ENCODE data around the gene DOCK1.

The DOCK1 gene

DNA sequence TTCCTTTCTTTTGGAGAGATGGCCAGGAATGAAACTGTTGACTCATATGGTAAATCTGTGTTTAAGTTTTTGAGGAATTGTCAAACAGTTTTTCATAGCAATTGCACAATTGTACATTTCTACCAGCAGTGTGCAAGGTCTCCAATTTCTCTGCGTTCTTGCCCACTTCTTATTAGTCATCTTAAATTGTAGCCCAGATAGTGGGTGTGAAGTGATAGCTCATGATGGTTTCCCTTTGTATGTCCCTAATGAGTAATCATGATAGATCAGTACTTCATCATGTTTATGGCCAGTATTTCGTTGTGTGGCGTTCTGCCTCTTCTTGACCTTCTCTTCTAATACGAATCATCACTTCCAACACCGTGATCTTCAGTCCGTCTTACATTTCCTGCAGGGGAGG lies 136.3 kb downstream of the DOCK1 start:
- DNase-seq = peak; percentile 96

DNA sequence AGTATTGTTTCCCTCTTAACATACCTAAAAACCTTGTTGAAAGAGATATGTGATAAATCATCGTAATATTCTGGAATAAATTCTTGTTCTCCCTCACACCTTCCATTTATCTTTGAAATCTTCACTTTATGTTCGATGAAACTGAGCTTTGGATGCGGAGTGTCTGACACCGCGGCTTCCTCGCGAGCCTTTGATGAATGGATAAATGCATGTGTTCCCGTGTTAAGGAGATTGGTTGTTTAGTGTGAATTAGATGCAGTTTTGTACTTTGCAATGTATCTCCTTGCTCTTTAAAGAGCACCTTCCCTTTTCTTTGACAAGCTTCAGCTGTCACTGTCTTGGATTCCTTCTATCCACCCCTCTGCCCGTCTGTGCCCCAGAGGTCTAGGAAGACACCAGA lies 138.1 kb downstream of the DOCK1 start:
- DNase-seq = no peak

DNA sequence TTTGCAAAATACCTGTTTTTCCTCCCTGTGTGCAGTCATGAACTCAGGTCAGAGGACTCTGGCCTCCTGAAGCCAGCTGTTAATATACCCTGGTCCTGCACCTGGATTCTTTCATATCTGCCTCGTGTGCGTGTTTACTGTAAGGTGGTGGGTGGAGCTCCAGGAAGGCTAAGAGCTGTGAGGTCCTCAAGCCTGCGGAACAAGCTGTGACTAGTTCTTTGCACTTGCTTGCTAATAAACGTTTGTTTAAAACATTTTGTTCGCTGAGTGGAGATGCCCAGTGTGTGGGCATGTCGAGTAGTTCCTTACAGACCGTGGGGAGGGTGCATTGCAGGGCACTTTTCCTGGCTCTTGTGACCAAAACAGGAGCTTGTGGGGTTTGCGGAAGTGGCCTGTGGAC lies 139.0 kb downstream of the DOCK1 start:
- no peak for DNase-seq

DNA sequence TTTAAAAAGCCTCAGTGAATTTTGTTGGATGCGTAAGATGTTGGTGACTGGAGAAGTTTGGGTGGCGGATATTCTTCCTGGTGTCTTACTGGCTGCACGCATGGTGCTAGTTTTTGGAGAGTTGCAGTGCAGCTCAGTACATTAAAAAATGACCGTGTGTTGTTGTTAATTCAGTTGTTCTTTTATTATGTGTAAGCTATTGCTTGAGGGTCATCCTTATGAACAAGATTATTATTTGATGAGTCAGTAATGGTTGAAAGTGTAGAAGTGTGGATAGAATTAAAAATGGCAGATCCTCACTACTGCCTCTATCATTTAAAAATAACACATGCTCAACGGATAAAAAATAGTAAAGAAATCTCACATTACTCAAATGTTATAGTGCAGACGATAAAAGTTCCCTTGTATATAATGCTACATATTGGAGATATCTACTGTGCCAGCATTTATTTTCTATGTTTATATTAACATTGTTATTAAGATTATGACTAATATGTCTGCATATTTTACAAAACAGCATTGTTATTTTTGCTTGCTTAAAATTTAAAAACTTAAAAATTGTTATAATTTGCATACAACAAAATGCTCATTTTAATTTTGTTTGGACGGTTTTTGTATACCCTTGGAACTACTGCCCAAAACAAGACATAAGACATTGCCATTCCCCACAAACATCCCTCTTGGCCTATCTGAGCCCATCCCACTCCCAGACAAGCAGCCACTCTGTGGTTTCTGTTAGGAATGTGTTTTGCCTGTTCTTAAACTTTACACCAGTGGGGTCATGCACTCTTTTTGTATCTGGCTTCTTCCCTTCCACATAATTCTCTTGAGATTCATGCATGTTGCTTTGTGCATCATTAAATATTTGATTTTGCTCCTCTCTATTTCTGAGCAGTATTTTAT lies 142.0 kb downstream of the DOCK1 start:
- DNase-seq = peak; percentile 51

DNA sequence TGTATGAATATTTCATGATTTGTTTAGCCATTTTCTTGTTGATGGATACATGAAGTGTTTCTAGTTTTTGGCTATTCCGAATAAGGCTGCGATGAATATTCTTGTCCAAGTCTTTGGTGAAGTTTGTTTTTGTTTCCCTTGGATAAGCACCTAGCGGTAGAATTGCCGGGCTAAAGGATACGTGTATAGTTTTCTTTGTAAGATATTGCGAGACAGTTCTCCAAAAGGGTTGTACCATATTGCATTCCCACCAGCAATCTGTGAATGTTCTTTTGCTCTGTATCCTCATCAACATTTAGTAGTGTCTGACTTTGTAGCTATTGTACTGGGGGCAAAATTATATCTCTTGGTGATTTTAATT lies 142.6 kb downstream of the DOCK1 start:
- no peak for DNase-seq

- no peak for DNase-seq
Measured at GRCh38 chr10:127048630-127049029, 143.4 kb downstream of the DOCK1 start.

- no peak for DNase-seq
Measured at GRCh38 chr10:127052001-127052400, 146.8 kb downstream of the DOCK1 start.

DNA sequence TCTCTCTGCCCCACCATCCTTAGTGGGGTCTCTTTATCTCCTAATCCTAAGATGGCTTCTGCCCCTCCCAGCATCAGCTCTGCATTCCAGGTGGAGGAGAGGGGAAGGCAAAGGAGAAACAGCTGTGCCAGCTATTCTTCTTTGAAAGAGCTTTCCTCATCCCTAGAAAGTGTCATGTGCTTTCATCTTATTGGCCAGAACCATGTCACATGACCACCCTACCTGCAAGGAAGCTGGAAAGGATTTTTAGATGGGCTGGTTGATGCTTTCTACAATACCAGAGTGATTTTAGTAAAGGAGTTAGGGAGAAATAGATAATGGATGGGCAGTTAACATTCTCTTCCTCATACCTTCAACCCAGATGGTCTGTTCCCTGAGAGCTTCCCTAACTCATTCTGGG lies 150.0 kb downstream of the DOCK1 start:
- DNase-seq = no peak

DNA sequence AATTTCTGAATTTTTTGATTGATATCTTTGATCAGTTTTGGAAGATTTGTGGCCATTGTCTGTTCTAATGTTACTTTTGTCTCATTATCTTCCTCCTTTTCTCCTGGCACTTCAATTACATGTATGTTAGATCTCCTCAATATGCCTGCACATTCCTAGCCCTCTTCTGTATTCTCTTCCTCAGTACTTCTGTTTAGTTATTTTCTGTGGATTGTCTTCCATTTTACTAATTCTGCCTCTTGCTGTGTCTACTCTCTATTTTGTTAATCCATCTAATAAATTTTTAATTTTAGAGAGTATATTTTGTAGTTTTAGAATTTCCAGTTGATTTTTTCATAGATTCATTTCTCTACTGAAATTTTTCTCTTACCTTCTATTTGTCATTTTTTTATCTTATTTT lies 154.1 kb downstream of the DOCK1 start:
- no peak for DNase-seq

DNA sequence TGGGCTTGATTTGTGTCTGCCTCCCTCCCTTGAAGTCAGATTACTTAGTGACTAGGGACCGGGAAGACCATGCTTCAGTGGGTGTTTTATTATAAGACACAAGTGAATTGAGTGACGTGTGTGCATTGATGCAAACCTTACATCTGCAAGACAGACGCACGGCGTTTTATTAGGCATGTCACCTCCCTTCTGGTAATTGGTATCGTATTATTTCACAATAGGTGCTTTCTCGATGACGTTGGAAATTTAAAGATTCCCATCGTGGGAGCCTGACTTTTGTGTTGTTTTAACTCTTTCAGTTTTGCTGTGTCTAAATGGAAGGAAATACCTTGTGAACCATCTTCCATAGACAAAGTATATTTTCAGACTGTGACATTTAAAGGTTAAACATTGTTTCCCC lies 158.5 kb downstream of the DOCK1 start:
- DNase-seq = no peak

DNA sequence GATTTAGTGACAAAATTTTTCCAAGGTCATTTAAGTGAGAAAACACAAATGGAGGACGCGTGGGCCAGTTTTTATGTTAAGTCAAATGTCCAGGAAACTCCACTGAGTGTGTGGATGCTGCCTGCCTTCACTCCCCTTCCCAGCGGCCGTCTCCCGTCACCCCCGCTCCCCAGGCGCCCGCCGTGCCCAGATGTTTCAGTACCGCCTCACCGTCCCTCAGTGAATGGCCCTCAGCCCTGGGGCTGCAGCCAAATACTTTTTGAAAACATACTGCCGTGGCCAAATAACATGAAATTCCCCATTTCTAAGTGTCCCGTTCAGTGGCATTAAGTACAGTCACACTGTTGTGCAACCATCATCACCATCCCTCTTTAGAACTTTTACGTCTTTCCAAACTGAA lies 159.2 kb downstream of the DOCK1 start:
- DNase-seq = no peak

DNA sequence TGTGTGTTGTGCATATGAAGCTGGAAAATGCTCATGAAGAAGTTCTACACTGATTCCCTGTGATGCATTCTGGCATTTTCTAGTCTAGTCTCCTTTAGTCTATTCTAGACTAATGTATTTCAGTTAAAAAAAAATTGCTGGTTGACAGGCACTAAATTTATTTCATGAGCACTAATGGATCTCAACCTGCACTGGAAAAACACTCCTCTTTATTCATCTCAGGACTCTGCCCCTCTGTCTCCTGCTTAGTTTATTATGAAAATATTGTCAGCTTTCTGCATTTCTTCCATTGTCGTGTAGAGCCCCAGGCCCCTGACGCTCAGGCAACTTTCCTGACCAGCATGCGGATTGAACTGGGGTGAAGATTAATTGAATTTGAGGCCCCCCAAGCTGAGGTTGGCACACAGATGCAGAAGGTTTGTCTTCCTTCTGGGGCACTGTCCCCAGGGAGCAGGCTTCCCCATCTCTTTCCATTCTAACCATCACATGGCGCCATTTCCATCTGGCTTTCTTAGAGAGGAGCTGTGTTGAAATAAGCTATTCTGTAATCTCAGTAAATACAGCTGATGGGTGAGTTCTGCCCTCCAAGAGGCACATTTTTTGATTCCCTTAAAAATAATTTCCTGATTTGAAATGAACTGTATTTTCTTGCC lies 162.4 kb downstream of the DOCK1 start:
- DNase-seq = no peak

DNA sequence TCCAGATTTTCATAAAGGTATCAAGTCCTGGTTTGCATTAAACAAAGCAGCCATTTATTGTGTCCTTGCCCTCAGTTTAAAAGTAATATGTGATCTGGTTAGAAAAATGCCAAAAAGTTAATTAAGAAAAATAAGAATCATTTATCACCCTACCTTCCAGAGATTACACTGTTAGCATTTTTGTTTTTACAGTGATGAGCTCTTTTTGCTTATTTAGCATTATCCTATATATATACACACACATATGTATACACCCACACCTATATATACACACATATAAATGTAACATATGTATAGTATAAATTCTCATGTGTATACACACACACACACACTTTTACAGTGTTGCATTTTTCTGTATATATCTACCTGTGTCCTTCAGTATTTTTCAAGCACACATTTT lies 163.3 kb downstream of the DOCK1 start:
- no peak for DNase-seq

GRCh38 chr10:127069436-127069835 lies 164.2 kb downstream of the DOCK1 start:
- no peak for DNase-seq

DNA sequence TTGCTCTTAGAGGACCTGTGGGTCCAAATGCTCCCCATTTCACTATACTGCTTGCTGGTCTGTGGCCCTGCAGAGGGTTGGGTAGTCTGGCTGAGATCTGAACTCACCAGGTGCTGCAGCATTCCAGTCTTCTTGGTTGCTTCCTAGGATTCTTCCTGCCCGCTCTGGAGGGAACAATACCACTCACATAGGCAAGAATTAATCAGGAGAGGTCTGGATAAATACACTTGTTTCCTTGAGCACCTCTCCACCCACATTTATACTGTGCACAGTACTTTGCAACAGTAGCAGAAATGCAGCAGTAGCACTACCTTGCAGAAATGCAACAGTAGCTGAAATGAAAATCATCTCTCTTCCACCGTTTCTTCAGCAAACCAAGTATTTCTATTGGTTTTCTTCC lies 165.9 kb downstream of the DOCK1 start:
- DNase-seq = no peak

DNA sequence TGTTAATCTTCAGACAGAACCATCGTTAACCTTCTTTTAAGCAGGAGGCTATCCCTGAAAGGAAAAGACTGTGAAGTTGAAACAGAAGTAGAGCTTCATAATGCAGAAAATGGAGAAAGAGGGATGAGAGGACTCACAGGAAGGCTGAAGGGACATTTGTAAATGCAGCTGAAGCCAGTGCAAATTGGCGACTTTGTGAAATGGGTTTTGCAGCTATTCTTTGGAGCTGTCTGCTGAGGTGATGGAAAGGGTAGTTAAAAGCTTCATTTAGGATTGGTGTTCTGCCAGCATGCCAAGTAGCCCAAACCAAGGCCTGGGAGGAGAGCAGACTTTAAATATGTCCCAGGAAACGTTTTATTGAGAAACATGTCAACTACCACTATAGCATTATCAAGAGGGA lies 168.4 kb downstream of the DOCK1 start:
- DNase-seq = no peak

DNA sequence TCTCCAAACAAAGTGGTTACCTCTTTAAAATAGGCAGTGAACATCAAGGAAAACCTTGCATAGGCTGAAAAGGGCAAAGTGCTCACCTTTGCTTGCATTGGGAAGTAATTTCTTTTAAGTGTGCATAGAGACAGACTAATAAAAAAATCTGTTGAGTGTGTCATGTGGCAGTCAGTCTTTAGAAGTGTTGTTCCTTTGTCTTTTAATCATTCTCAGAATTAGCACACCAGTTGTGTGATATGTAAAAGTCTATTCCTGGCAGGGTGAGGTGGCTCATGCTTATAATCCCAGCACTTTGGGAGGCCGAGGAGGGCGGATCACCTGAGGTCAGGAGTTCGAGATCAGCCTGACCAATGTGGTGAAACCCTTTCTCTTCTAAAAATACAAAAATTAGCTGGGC lies 174.2 kb downstream of the DOCK1 start:
- no peak for DNase-seq

- DNase-seq = no peak
Measured at GRCh38 chr10:127080317-127080716, 175.1 kb downstream of the DOCK1 start.

DNA sequence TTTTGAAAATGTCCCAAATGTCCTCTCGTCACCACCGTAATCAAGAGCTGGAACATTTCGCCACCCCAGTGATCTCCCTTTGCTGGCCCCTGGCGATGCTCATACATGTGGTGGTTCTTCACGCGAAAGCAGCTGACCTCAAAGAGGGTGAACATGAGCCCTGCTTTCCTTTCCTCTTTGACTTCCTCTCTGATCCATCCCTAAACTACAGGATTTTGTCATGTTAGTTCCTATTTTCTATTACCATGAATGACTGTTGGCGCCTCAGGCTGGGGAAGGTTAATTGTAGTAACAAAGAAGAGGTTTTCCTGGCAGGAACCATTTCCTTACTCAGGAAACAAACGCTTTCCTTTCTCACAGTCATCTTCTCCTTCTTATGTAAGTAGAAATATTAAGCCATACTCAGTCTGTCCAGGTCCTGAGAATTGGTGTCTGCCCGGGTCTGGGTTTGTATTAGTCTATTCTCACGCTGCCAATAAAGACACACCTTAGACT lies 176.7 kb downstream of the DOCK1 start:
- DNase-seq = no peak

DNA sequence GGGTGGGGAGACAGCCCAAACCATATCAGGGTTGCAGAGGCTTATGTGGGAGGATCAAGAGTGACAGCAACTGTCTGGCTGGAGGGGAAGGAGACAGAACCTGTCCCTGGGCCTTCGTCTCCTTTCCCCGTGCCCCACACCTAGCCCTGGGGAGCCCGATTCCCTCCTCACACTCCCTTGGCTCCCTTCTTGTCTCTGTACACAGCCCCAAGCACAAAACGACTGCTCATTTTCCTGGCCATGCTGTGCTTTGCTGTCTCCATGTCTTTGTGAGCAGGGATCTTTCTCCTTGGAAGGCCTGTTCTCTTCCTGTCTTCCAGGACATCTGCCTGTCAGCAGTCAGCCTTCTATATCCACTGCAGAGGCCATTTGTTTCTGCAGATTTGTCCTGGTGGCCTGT lies 177.4 kb downstream of the DOCK1 start:
- DNase-seq = no peak

- DNase-seq = no peak
Measured at GRCh38 chr10:127085957-127086356, 180.7 kb downstream of the DOCK1 start.

DNA sequence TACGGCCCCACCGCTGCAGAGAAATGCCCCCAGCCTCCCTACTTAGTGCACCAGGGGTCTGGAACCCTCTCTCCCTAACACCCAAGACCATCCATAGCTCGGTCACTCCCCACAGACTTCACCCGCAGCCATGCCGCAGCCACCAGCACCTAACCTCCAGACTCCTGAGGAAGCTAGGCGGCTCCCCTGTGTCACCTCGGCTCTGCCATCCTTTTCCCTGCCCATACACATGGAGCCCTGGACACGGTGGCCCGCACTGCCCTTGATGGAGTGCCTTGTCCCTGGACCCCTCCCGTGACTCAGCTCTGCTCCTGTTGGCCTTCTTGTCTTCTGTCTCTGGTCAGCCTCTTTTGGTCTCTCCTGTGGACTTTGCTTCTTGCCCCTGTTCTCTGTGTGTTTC lies 183.7 kb downstream of the DOCK1 start:
- no peak for DNase-seq

DNA sequence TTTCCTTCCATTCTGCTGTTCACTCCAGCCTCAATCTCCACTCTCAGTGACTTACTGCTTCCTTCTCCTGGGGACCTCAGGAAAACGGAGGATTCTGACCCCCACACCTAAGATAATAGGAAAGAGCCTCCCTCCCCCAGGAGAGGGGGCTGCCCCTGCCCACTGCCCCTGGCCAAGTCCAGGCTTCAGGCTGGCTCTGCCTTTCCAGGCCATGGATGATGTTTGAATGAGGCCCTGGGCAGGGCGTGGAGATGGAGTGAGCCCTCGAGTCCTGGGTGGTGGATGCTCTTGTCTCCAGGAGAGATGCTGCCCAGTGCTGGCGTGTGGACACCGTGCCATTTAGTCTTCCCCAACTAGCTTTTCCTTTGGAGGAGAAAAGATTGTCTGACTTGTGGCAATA lies 184.2 kb downstream of the DOCK1 start:
- no peak for DNase-seq

GRCh38 chr10:127090138-127090537 lies 184.9 kb downstream of the DOCK1 start:
- no peak for DNase-seq

All from fibroblast of skin of abdomen (primary cell).